ENCODE data around the gene PDIA2. TPM values are rescaled to one million over a fixed set of nuclear protein-coding genes. Genes with fewer than 3 reads are reported as not detected.

PDIA2 gene
- total RNA-seq, 1 donor from 2014 or later, result 2.7 TPM

DNA sequence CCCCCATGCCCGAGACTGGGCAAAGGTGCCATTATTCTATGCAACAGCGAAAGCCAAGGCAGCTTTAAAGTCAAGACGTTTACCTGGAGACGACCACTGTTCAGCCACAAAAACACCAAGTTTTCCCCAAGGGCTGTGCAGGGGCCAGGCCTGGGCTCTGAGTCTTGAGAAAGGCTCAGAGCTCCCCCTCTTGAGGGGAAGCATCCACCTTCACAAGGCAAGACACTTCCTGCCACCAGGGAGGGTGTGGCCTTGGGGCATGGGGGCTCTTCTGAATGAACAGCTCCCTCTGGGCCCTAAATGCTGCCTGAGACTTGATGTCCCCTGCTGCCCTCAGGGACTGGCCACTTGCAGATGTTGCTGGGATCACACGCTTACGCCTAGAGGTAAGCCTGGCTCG lies 26.5 kb downstream of the PDIA2 start:
- DNase-seq (ENCODE audit: low spot score in 2 of 2, unreplicated experiment in 2 of 2), result no peak
- Mint-ChIP-seq H3K27ac (no peak overlapping the region), H3K36me3 (peaks cover 19% of the 10 kb centered on the region), H3K27me3 (ENCODE audit: low read depth) (no peaks in the 10 kb centered on the region), H3K4me1 (no peaks in the 10 kb centered on the region), H3K9me3 (no peaks in the 10 kb centered on the region), H3K4me3 (no peak overlapping the region)
- TF ChIP-seq, protein P1, sequence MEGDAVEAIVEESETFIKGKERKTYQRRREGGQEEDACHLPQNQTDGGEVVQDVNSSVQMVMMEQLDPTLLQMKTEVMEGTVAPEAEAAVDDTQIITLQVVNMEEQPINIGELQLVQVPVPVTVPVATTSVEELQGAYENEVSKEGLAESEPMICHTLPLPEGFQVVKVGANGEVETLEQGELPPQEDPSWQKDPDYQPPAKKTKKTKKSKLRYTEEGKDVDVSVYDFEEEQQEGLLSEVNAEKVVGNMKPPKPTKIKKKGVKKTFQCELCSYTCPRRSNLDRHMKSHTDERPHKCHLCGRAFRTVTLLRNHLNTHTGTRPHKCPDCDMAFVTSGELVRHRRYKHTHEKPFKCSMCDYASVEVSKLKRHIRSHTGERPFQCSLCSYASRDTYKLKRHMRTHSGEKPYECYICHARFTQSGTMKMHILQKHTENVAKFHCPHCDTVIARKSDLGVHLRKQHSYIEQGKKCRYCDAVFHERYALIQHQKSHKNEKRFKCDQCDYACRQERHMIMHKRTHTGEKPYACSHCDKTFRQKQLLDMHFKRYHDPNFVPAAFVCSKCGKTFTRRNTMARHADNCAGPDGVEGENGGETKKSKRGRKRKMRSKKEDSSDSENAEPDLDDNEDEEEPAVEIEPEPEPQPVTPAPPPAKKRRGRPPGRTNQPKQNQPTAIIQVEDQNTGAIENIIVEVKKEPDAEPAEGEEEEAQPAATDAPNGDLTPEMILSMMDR (IDR thresholded peaks at IDR 0.05; ENCODE audit: unreplicated experiment), result no peak

DNA sequence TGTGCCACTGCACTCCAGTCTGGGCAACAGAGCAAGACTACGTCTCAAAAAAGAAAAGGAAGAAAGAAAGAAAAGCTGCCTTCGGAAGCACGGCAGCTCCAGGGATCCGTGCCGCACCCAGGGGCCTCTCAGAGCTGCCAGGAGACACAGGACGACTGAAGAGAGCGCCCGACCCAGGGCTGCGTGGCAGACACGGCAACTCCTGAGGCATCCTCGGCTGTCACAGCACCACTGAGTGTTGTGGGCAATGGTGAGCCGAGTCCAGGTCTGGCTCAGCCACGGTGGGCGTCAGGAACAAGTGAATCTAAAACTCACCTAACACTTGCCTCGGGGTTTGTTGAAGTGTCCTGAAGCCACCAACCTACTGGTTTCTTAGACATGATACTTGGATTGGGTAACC lies 28.8 kb downstream of the PDIA2 start:
- H3K27ac Mint-ChIP-seq, result no peak overlapping the region
- H3K9me3 Mint-ChIP-seq, result no peaks in the 10 kb centered on the region
- H3K4me1 Mint-ChIP-seq, result no peaks in the 10 kb centered on the region
- TF ChIP-seq, protein P1 (IDR thresholded peaks at IDR 0.05; ENCODE audit: unreplicated experiment), result no peak
- DNase-seq (ENCODE audit: low spot score in 2 of 2, unreplicated experiment in 2 of 2), result no peak
- no peak overlapping the region for H3K4me3 Mint-ChIP-seq
- peaks cover 13% of the 10 kb centered on the region for H3K36me3 Mint-ChIP-seq
- H3K27me3 Mint-ChIP-seq (ENCODE audit: low read depth), result no peaks in the 10 kb centered on the region

DNA sequence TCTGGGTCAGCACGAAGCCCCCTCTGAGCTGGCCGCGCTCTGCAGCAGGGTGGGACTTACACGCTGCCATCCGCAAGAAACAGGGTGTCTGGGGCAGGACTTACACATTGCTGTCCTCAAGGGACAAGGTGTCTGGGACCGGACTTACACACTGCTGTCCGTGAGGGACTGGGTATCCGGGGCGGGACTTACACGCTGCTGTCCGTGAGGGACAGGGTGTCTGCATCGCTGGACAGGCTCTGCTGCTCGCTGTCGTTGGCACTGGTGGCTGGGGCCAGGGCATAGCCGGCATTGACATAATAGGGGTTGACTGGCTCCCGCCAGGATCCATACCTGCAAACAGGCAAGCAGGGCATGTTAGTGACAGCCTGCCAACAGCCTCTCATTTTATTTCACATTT lies 31.4 kb downstream of the PDIA2 start:
- no peak for DNase-seq (ENCODE audit: low spot score in 2 of 2, unreplicated experiment in 2 of 2)
- Mint-ChIP-seq H3K4me3 (no peak overlapping the region), H3K36me3 (peaks cover 14% of the 10 kb centered on the region), H3K27ac (no peak overlapping the region), H3K9me3 (no peaks in the 10 kb centered on the region), H3K4me1 (no peaks in the 10 kb centered on the region), H3K27me3 (ENCODE audit: low read depth) (no peaks in the 10 kb centered on the region)
- TF ChIP-seq, protein P1 (IDR thresholded peaks at IDR 0.05; ENCODE audit: unreplicated experiment), result no peak

DNA sequence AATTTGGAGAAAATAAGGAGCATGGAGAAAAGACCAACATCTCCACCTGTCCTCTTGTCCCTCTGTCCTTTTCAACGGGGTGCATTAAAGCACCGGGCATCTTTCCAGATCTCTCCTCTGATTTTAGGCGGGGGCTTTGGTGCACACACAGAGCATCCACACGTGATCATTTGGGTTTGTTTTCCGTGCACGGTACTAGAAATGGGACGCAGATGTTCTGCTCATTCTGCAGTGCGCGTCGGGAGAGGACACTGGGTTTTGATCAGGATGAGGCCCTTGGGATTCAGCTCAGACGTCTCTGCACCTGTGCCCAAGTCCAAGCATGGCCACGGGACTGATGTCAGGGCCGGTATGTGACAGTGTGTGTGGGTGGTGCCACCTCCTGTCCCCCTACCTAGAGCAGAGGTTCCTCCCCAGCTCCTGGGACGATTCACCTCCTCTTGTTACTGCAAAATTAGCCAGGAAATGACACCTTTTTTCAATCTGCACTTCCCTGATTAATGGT lies 31.9 kb downstream of the PDIA2 start:
- Mint-ChIP-seq H3K9me3 (no peaks in the 10 kb centered on the region), H3K4me3 (no peak overlapping the region), H3K4me1 (no peaks in the 10 kb centered on the region)

DNA sequence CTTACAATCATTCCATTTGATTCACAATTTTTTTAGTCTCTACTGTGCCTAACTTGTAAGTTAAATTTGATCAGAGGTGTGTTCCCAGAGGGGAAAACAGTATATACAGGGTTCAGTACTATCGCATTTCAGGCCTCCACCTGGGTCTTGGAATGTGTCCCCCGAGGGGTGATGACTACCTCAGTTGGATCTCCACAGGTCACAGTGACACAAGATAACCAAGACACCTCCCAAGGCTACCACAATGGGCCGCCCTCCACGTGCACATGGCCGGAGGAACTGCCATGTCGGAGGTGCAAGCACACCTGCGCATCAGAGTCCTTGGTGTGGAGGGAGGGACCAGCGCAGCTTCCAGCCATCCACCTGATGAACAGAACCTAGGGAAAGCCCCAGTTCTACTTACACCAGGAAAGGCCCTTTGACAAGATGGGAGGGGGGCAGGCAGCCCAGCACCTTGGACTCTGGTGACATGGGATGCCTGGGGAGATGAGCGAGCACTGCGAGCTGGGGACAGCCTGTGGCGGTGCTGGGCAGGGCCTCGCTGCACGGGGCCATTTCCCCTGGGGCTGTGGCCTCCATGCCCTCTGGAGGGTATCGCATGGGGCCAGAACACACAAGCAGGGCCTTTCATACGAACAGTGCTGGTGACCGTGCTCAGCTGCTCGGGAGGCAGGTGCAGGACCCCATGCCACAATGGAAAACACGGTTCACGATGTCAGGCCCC lies 33.9 kb downstream of the PDIA2 start:
- Mint-ChIP-seq H3K4me1 (no peaks in the 10 kb centered on the region), H3K9me3 (no peaks in the 10 kb centered on the region)
- no peak for DNase-seq (ENCODE audit: low spot score in 2 of 2, unreplicated experiment in 2 of 2)

More for the DNA sequence above, 31.9 kb downstream of the PDIA2 start:
- H3K27ac Mint-ChIP-seq, result no peak overlapping the region
- DNase-seq (ENCODE audit: low spot score in 2 of 2, unreplicated experiment in 2 of 2), result no peak
- peaks cover 16% of the 10 kb centered on the region for H3K36me3 Mint-ChIP-seq
- no peaks in the 10 kb centered on the region for H3K27me3 Mint-ChIP-seq (ENCODE audit: low read depth)
- TF ChIP-seq, protein P1 (IDR thresholded peaks at IDR 0.05; ENCODE audit: unreplicated experiment), result no peak

More for the DNA sequence above, 33.9 kb downstream of the PDIA2 start:
- H3K27me3 Mint-ChIP-seq (ENCODE audit: low read depth), result no peaks in the 10 kb centered on the region
- H3K27ac Mint-ChIP-seq, result no peak overlapping the region
- TF ChIP-seq, protein P1 (IDR thresholded peaks at IDR 0.05; ENCODE audit: unreplicated experiment), result no peak
- H3K4me3 Mint-ChIP-seq, result no peak overlapping the region
- H3K36me3 Mint-ChIP-seq, result peaks cover 17% of the 10 kb centered on the region
